Embryonic facial prominence (tissue), 1 donor: ENCODE data around the gene TIMM29.
"Not testable (repeated sequence)": the region's sequence is repeated elsewhere in the genome, so short reads cannot be mapped to it uniquely, and the experiment has no call there.

ENCODE experiments used
- DNase-seq: peaks from one replicate; pipeline ENCODE4 v3.0.0-alpha.2; 2016; ENCODE audit errors: extremely low spot score

Gene TIMM29

GRCh38 chr19:10912619-10913018 is 16.0 kb upstream of the TIMM29 start:
- DNase-seq = no peak

GRCh38 chr19:10913716-10914340 is 14.8 kb upstream of the TIMM29 start:
- DNase-seq = no peak

GRCh38 chr19:10915130-10916091 is 13.2 kb upstream of the TIMM29 start:
- DNase-seq = no peak

GRCh38 chr19:10916602-10917001 is 12.0 kb upstream of the TIMM29 start:
- DNase-seq = no peak

GRCh38 chr19:10918359-10918758 is 10.3 kb upstream of the TIMM29 start:
- no peak for DNase-seq

GRCh38 chr19:10919352-10920287 is 9.0 kb upstream of the TIMM29 start:
- no peak for DNase-seq

- no peak for DNase-seq
Measured at GRCh38 chr19:10920288-10920655, 8.3 kb upstream of the TIMM29 start.

GRCh38 chr19:10920781-10921180 is 7.8 kb upstream of the TIMM29 start:
- no peak for DNase-seq

- no peak for DNase-seq
Measured at GRCh38 chr19:10921199-10921909, 7.3 kb upstream of the TIMM29 start.

GRCh38 chr19:10921910-10922637 is 6.5 kb upstream of the TIMM29 start:
- DNase-seq = no peak

GRCh38 chr19:10922638-10923014 is 6.0 kb upstream of the TIMM29 start:
- no peak for DNase-seq

GRCh38 chr19:10923260-10924112 is 5.1 kb upstream of the TIMM29 start:
- DNase-seq = no peak

- DNase-seq = no peak
Measured at GRCh38 chr19:10924597-10924996, 4.0 kb upstream of the TIMM29 start.

GRCh38 chr19:10927730-10928562 is 665 bp upstream of the TIMM29 start:
- DNase-seq = no peak

- DNase-seq = no peak
Measured at GRCh38 chr19:10929402-10929794, 787 bp downstream of the TIMM29 start.

- no peak for DNase-seq
Measured at GRCh38 chr19:10935371-10936059, 6.9 kb downstream of the TIMM29 start.

GRCh38 chr19:10936661-10937084 is 8.1 kb downstream of the TIMM29 start:
- DNase-seq = peak; percentile 45

- not testable (repeated sequence) for DNase-seq
Measured at GRCh38 chr19:10941649-10942048, 13.0 kb downstream of the TIMM29 start.
